ENCODE measurements around the gene BLMH. TPM values are rescaled to one million over a fixed set of nuclear protein-coding genes. Genes with fewer than 3 reads are reported as not detected.

Gene BLMH
- total and polyA plus RNA-seq, 2 donors (not counting 1 experiment from before 2014, with no cell fraction given), result 23.0 to 26.1 TPM

- DNase-seq (ENCODE audit: low read depth in 2 of 2), result no peak
- no peaks in the 10 kb centered on the region for H3K36me3 ChIP-seq (ENCODE audit: control insufficient read depth, insufficient read depth, low read length)
- H3K4me2 ChIP-seq (ENCODE audit: extremely low read depth, insufficient read depth, low read length), result no peak overlapping the region
- H4K20me1 ChIP-seq (ENCODE audit: control insufficient read depth, extremely low read depth, insufficient read depth, low read length), result no peaks in the 10 kb centered on the region
- no peaks in the 10 kb centered on the region for H3K4me1 ChIP-seq (ENCODE audit: control insufficient read depth, extremely low read depth, insufficient read depth, low read length)
- TF ChIP-seq EZH2 (IDR thresholded peaks at IDR 0.05; ENCODE audit: low read length, missing control alignments) (no peak), CTCF (conservative IDR thresholded peaks at IDR 0.05 in 1 of 2, IDR thresholded peaks at IDR 0.05 in 1 of 2; ENCODE audit: low read depth in 1 of 2, low read length in 2 of 2) (no peak)
- H2AFZ ChIP-seq (ENCODE audit: low read length), result no peak overlapping the region
- no peaks in the 10 kb centered on the region for H3K79me2 ChIP-seq (ENCODE audit: control insufficient read depth, insufficient read depth, low read length)
- peaks cover 30% of the 10 kb centered on the region for H3K27me3 ChIP-seq (ENCODE audit: control insufficient read depth, insufficient read depth, low read length)
- H3K9ac ChIP-seq (ENCODE audit: insufficient read depth, low read length), result no peak overlapping the region
- H3K9me3 ChIP-seq (ENCODE audit: control insufficient read depth, insufficient read depth, low read depth, low read length), result no peaks in the 10 kb centered on the region
- H3K27ac ChIP-seq (ENCODE audit: insufficient read depth, low read length), result no peak overlapping the region
- H3K4me3 ChIP-seq (replicated peaks in 1 of 4; ENCODE audit: control extremely low read depth in 1 of 4, insufficient read depth in 1 of 4, low read depth in 3 of 4, low read length in 4 of 4), result no peak overlapping the region
These were observed 62.7 kb downstream of the BLMH start for GRCh38 chr17:30229012-30229411.

GRCh38 chr17:30228011-30228410, 63.7 kb downstream of the BLMH start:
- Histone ChIP-seq H3K79me2 (ENCODE audit: control insufficient read depth, insufficient read depth, low read length) (no peaks in the 10 kb centered on the region), H3K4me3 (replicated peaks in 1 of 4; ENCODE audit: control extremely low read depth in 1 of 4, insufficient read depth in 1 of 4, low read depth in 3 of 4, low read length in 4 of 4) (no peak overlapping the region), H3K9ac (ENCODE audit: insufficient read depth, low read length) (no peak overlapping the region), H3K4me2 (ENCODE audit: extremely low read depth, insufficient read depth, low read length) (no peak overlapping the region), H4K20me1 (ENCODE audit: control insufficient read depth, extremely low read depth, insufficient read depth, low read length) (no peaks in the 10 kb centered on the region), H3K27me3 (ENCODE audit: control insufficient read depth, insufficient read depth, low read length) (peaks cover 28% of the 10 kb centered on the region), H2AFZ (ENCODE audit: low read length) (no peak overlapping the region), H3K36me3 (ENCODE audit: control insufficient read depth, insufficient read depth, low read length) (no peaks in the 10 kb centered on the region), H3K27ac (ENCODE audit: insufficient read depth, low read length) (no peak overlapping the region), H3K4me1 (ENCODE audit: control insufficient read depth, extremely low read depth, insufficient read depth, low read length) (no peaks in the 10 kb centered on the region), H3K9me3 (ENCODE audit: control insufficient read depth, insufficient read depth, low read depth, low read length) (no peaks in the 10 kb centered on the region)
- TF ChIP-seq EZH2 (IDR thresholded peaks at IDR 0.05; ENCODE audit: low read length, missing control alignments) (no peak), CTCF (conservative IDR thresholded peaks at IDR 0.05 in 1 of 2, IDR thresholded peaks at IDR 0.05 in 1 of 2; ENCODE audit: low read depth in 1 of 2, low read length in 2 of 2) (no peak)
- DNase-seq (ENCODE audit: low read depth in 2 of 2), result no peak

- H3K27ac ChIP-seq (ENCODE audit: insufficient read depth, low read length), result no peak overlapping the region
- no peaks in the 10 kb centered on the region for H3K79me2 ChIP-seq (ENCODE audit: control insufficient read depth, insufficient read depth, low read length)
- H3K4me1 ChIP-seq (ENCODE audit: control insufficient read depth, extremely low read depth, insufficient read depth, low read length), result no peaks in the 10 kb centered on the region
- H4K20me1 ChIP-seq (ENCODE audit: control insufficient read depth, extremely low read depth, insufficient read depth, low read length), result no peaks in the 10 kb centered on the region
- H3K9me3 ChIP-seq (ENCODE audit: control insufficient read depth, insufficient read depth, low read depth, low read length), result no peaks in the 10 kb centered on the region
- H3K4me2 ChIP-seq (ENCODE audit: extremely low read depth, insufficient read depth, low read length), result no peak overlapping the region
- no peaks in the 10 kb centered on the region for H3K36me3 ChIP-seq (ENCODE audit: control insufficient read depth, insufficient read depth, low read length)
- no peak overlapping the region for H3K9ac ChIP-seq (ENCODE audit: insufficient read depth, low read length)
- DNase-seq (ENCODE audit: low read depth in 2 of 2), result no peak
- TF ChIP-seq EZH2 (IDR thresholded peaks at IDR 0.05; ENCODE audit: low read length, missing control alignments), result no peak
- no peak for TF ChIP-seq CTCF (conservative IDR thresholded peaks at IDR 0.05 in 1 of 2, IDR thresholded peaks at IDR 0.05 in 1 of 2; ENCODE audit: low read depth in 1 of 2, low read length in 2 of 2)
- no peak overlapping the region for H2AFZ ChIP-seq (ENCODE audit: low read length)
- no peak overlapping the region for H3K4me3 ChIP-seq (replicated peaks in 1 of 4; ENCODE audit: control extremely low read depth in 1 of 4, insufficient read depth in 1 of 4, low read depth in 3 of 4, low read length in 4 of 4)
- peaks cover 23% of the 10 kb centered on the region for H3K27me3 ChIP-seq (ENCODE audit: control insufficient read depth, insufficient read depth, low read length)
These were observed 64.9 kb downstream of the BLMH start for GRCh38 chr17:30226878-30227277.

All from fibroblast of lung (primary cell).